Activated naive CD8-positive, alpha-beta T cell treated with anti-CD3 and anti-CD28 coated beads, Interleukin-2, amount 10 ng/mL, durations not matched to agents 7 days and 5 days (primary cell): ENCODE data around the gene RELA. TPM values are rescaled to one million over a fixed set of nuclear protein-coding genes. Genes with fewer than 3 reads are reported as not detected.
"Not testable (repeated sequence)": the region's sequence is repeated elsewhere in the genome, so short reads cannot be mapped to it uniquely, and the experiment has no call there.

ENCODE experiments used
- ATAC-seq: fragments of 150-1000 bp; cut with Tn5 transposase; one replicate; pipeline ENCODE4 v1.10.0; 2021; ENCODE audit warnings: low read depth, moderate library complexity
- POLR2A ChIA-PET: fragments of 350-600 bp; sonication (Branson Sonifier 250); formaldehyde crosslinking; loops from one replicate; lab custom pipeline; 2021; ENCODE audit warnings: antibody characterized with exemption; lab: Charles Lee
- DNase-seq: peaks from one replicate; pipeline ENCODE4 v3.0.0; 2021
- H3K27ac Mint-ChIP-seq: one replicate; pipeline ENCODE4 v1.8.0; 2022; ENCODE audit warnings: mild to moderate bottlenecking, mixed read lengths
- H3K27me3 Mint-ChIP-seq: one replicate; pipeline ENCODE4 v1.8.0; 2022; ENCODE audit warnings: mild to moderate bottlenecking, moderate library complexity, mixed read lengths
- H3K36me3 Mint-ChIP-seq: one replicate; pipeline ENCODE4 v1.8.0; 2021; ENCODE audit warnings: mild to moderate bottlenecking, mixed read lengths
- H3K4me1 Mint-ChIP-seq: one replicate; pipeline ENCODE4 v1.8.0; 2021; ENCODE audit warnings: mixed read lengths
- H3K4me3 Mint-ChIP-seq: one replicate; pipeline ENCODE4 v1.8.0; 2022; ENCODE audit warnings: mild to moderate bottlenecking, moderate library complexity, mixed read lengths
- H3K9me3 Mint-ChIP-seq: one replicate; pipeline ENCODE4 v1.8.0; 2021; ENCODE audit warnings: mixed read lengths
- total RNA-seq, 2 experiments: library from RNA; stranded (reverse); gene quantifications; one replicate each; pipeline ENCODE4 v1.2.3, GENCODE V29; 2021

The RELA gene
- total RNA-seq, 2 experiments from 2014 or later = 112 to 117 TPM

GRCh38 chr11:65696802-65697552 is 34.3 kb upstream of the RELA start:
- peaks cover 18% of the 10 kb centered on the region for H3K27me3 Mint-ChIP-seq
- H3K4me1 Mint-ChIP-seq = peaks cover 3% of the 10 kb centered on the region
- POLR2A ChIA-PET = interaction anchor here (0.7 kb wide), 4 partner anchors 68 to 325 kb away, joined by 3 to 6 read pairs (median 5); no protein-coding TSS in a partner anchor
- no peaks in the 10 kb centered on the region for H3K9me3 Mint-ChIP-seq
- no peak overlapping the region for H3K27ac Mint-ChIP-seq
- no peak for ATAC-seq
- H3K4me3 Mint-ChIP-seq = no peak overlapping the region
- no peaks in the 10 kb centered on the region for H3K36me3 Mint-ChIP-seq
- no peak for DNase-seq

- POLR2A ChIA-PET = no interaction called here
Measured at GRCh38 chr11:65695459-65696241, 32.9 kb upstream of the RELA start.

GRCh38 chr11:65692367-65692766 is 29.7 kb upstream of the RELA start:
- Mint-ChIP-seq H3K36me3 (no peaks in the 10 kb centered on the region), H3K27ac (no peak overlapping the region), H3K4me3 (no peak overlapping the region), H3K4me1 (peaks cover 3% of the 10 kb centered on the region), H3K27me3 (peaks cover 5% of the 10 kb centered on the region), H3K9me3 (no peaks in the 10 kb centered on the region)
- POLR2A ChIA-PET = no interaction called here
- DNase-seq (no peak), ATAC-seq (no peak)

More at GRCh38 chr11:65695459-65696241, 32.9 kb upstream of the RELA start:
- no peak for ATAC-seq
- H3K27ac Mint-ChIP-seq = no peak overlapping the region
- H3K4me3 Mint-ChIP-seq = no peak overlapping the region
- DNase-seq = no peak
- peaks cover 10% of the 10 kb centered on the region for H3K27me3 Mint-ChIP-seq
- H3K4me1 Mint-ChIP-seq = peaks cover 3% of the 10 kb centered on the region
- no peaks in the 10 kb centered on the region for H3K9me3 Mint-ChIP-seq
- no peaks in the 10 kb centered on the region for H3K36me3 Mint-ChIP-seq

- H3K27ac Mint-ChIP-seq, H3K4me1 Mint-ChIP-seq: not testable (repeated sequence)
Measured at GRCh38 chr11:65691847-65692246, 29.1 kb upstream of the RELA start.

GRCh38 chr11:65685981-65686380 is 23.3 kb upstream of the RELA start:
- Mint-ChIP-seq H3K27ac (no peak overlapping the region), H3K4me1 (no peaks in the 10 kb centered on the region), H3K4me3 (no peak overlapping the region), H3K9me3 (no peaks in the 10 kb centered on the region), H3K27me3 (peaks cover 15% of the 10 kb centered on the region), H3K36me3 (no peaks in the 10 kb centered on the region)
- POLR2A ChIA-PET = no interaction called here
- no peak for DNase-seq
- ATAC-seq = no peak

More at GRCh38 chr11:65691847-65692246, 29.1 kb upstream of the RELA start:
- DNase-seq, H3K4me3 Mint-ChIP-seq, H3K27me3 Mint-ChIP-seq, H3K9me3 Mint-ChIP-seq, ATAC-seq, H3K36me3 Mint-ChIP-seq, POLR2A ChIA-PET: not testable (repeated sequence)

- POLR2A ChIA-PET, H3K4me1 Mint-ChIP-seq, H3K4me3 Mint-ChIP-seq, H3K36me3 Mint-ChIP-seq, DNase-seq, ATAC-seq, H3K9me3 Mint-ChIP-seq, H3K27ac Mint-ChIP-seq: not testable (repeated sequence)
- peaks cover 10% of the 10 kb centered on the region for H3K27me3 Mint-ChIP-seq
Measured at GRCh38 chr11:65683480-65683879, 20.8 kb upstream of the RELA start.

- peaks cover 10% of the 10 kb centered on the region for H3K27me3 Mint-ChIP-seq
- ATAC-seq (no peak), DNase-seq (no peak)
- no peak overlapping the region for H3K27ac Mint-ChIP-seq
- H3K36me3 Mint-ChIP-seq = no peaks in the 10 kb centered on the region
- H3K4me1 Mint-ChIP-seq = peaks cover 4% of the 10 kb centered on the region
- H3K9me3 Mint-ChIP-seq = no peaks in the 10 kb centered on the region
- H3K4me3 Mint-ChIP-seq = no peak overlapping the region
- POLR2A ChIA-PET = interaction anchor here (0.7 kb wide), 1 partner anchor 27 kb away, joined by 4 read pairs; no protein-coding TSS in a partner anchor
Measured at GRCh38 chr11:65680192-65680743, 17.6 kb upstream of the RELA start.

- POLR2A ChIA-PET = no interaction called here
- Mint-ChIP-seq H3K27ac (no peak overlapping the region), H3K27me3 (no peaks in the 10 kb centered on the region), H3K9me3 (no peaks in the 10 kb centered on the region), H3K36me3 (no peaks in the 10 kb centered on the region), H3K4me1 (no peaks in the 10 kb centered on the region), H3K4me3 (no peak overlapping the region)
- DNase-seq = no peak
- no peak for ATAC-seq
Measured at GRCh38 chr11:65672982-65673381, 10.3 kb upstream of the RELA start.

- Mint-ChIP-seq H3K4me3 (no peak overlapping the region), H3K4me1 (no peaks in the 10 kb centered on the region), H3K36me3 (no peaks in the 10 kb centered on the region), H3K9me3 (no peaks in the 10 kb centered on the region), H3K27me3 (no peaks in the 10 kb centered on the region), H3K27ac (no peak overlapping the region)
- no peak for DNase-seq
- POLR2A ChIA-PET = no interaction called here
- ATAC-seq = no peak
Measured at GRCh38 chr11:65672180-65672860, 9.6 kb upstream of the RELA start.

- ATAC-seq (peak; percentile 8), DNase-seq (no peak)
- H3K27ac Mint-ChIP-seq = peak overlapping the region; percentile 94
- peaks cover 10% of the 10 kb centered on the region for H3K36me3 Mint-ChIP-seq
- H3K27me3 Mint-ChIP-seq = no peaks in the 10 kb centered on the region
- POLR2A ChIA-PET = interaction anchor here (0.6 to 4.2 kb wide), 11 partner anchors 11 to 802 kb away, joined by 3 to 57 read pairs (median 4); partner anchors contain the start of genes CCDC85B, PCNX3, SIPA1 and ZNRD2
- peaks cover 24% of the 10 kb centered on the region for H3K4me1 Mint-ChIP-seq
- H3K9me3 Mint-ChIP-seq = no peaks in the 10 kb centered on the region
- peak overlapping the region; percentile 93 for H3K4me3 Mint-ChIP-seq
Measured at GRCh38 chr11:65663639-65664200, 1.0 kb upstream of the RELA start.

GRCh38 chr11:65662247-65662798 is 393 bp downstream of the RELA start:
- no peak for ATAC-seq
- Mint-ChIP-seq H3K4me3 (peak overlapping the region; percentile 85), H3K4me1 (peaks cover 24% of the 10 kb centered on the region), H3K27me3 (no peaks in the 10 kb centered on the region), H3K36me3 (peaks cover 11% of the 10 kb centered on the region), H3K27ac (peak overlapping the region; percentile 78), H3K9me3 (no peaks in the 10 kb centered on the region)
- POLR2A ChIA-PET = interaction anchor here (0.6 to 4.2 kb wide), 18 partner anchors 9 to 439 kb away, joined by 3 to 57 read pairs (median 3); partner anchors contain the start of genes CCDC85B, PCNX3, SIPA1 and ZNRD2
- DNase-seq = no peak

- POLR2A ChIA-PET = interaction anchor here (0.6 to 4.2 kb wide), 5 partner anchors 9 to 118 kb away, joined by 3 to 57 read pairs (median 7); partner anchors contain the start of gene SIPA1
- peaks cover 12% of the 10 kb centered on the region for H3K36me3 Mint-ChIP-seq
- no peaks in the 10 kb centered on the region for H3K27me3 Mint-ChIP-seq
- peak overlapping the region; percentile 85 for H3K4me3 Mint-ChIP-seq
- H3K27ac Mint-ChIP-seq = peak overlapping the region; percentile 78
- no peaks in the 10 kb centered on the region for H3K9me3 Mint-ChIP-seq
- DNase-seq (no peak), ATAC-seq (no peak)
- H3K4me1 Mint-ChIP-seq = peaks cover 27% of the 10 kb centered on the region
Measured at GRCh38 chr11:65661599-65662246, 993 bp downstream of the RELA start.
